HepG2 (cell line): ENCODE results near the gene TOM1L2. TPM values are rescaled to one million over a fixed set of nuclear protein-coding genes. Genes with fewer than 3 reads are reported as not detected.

Experiments used
- DR1 ChIP-seq: sonication (generic); formaldehyde crosslinking; IDR thresholded peaks from 2 replicates; pipeline ENCODE4 v1.8.0; 2021; ENCODE audit warnings: mild to moderate bottlenecking, missing genetic modification reagents, inconsistent platforms
- EZH2 ChIP-seq: conservative IDR thresholded peaks from 2 replicates; pipeline ENCODE4 v1.6.1; 2012; ENCODE audit warnings: mild to moderate bottlenecking, low read depth, low read length, moderate library complexity
- FOXC1 ChIP-seq: sonication (generic); formaldehyde crosslinking; IDR thresholded peaks from 2 replicates; pipeline ENCODE4 v1.8.0; 2022; ENCODE audit warnings: mild to moderate bottlenecking, missing genetic modification reagents, borderline replicate concordance
- GABPA ChIP-seq, 2 experiments: IDR thresholded peaks; 2 replicates each; pipeline ENCODE4 v1.6.1; 2011 to 2016; ENCODE audit warnings: low read depth in 2 of 2, low read length in 1 of 2, missing biosample characterization in 1 of 2, missing genetic modification characterization in 1 of 2
- KLF15 ChIP-seq: sonication (generic); formaldehyde crosslinking; IDR thresholded peaks from 2 replicates; pipeline ENCODE4 v1.8.1; 2023; ENCODE audit warnings: borderline replicate concordance, mild to moderate bottlenecking, inconsistent platforms, missing genetic modification reagents, mixed read lengths
- MAF1 ChIP-seq: sonication (generic); formaldehyde crosslinking; IDR thresholded peaks from 2 replicates; pipeline ENCODE4 v1.5.0; 2020; ENCODE audit warnings: missing genetic modification reagents, borderline replicate concordance
- MXD1 ChIP-seq: sonication (generic); formaldehyde crosslinking; IDR thresholded peaks from 2 replicates; pipeline ENCODE4 v1.4.0; 2020; ENCODE audit warnings: mild to moderate bottlenecking, missing genetic modification reagents
- NR3C1 ChIP-seq: sonication (generic); formaldehyde crosslinking; IDR thresholded peaks from 2 replicates; pipeline ENCODE4 v1.4.0; 2020; ENCODE audit warnings: missing genetic modification reagents
- ONECUT2 ChIP-seq: sonication (generic); formaldehyde crosslinking; IDR thresholded peaks from 2 replicates; pipeline ENCODE4 v1.4.0; 2020; ENCODE audit warnings: missing genetic modification reagents
- REL ChIP-seq: sonication (generic); formaldehyde crosslinking; conservative IDR thresholded peaks from 2 replicates; pipeline ENCODE4 v1.8.0; 2022; ENCODE audit warnings: mild to moderate bottlenecking, missing genetic modification reagents, moderate library complexity
- TEF ChIP-seq: sonication (generic); formaldehyde crosslinking; IDR thresholded peaks from 2 replicates; pipeline ENCODE4 v1.5.0; 2020; ENCODE audit warnings: missing genetic modification reagents
- ZNF251 ChIP-seq: sonication (generic); formaldehyde crosslinking; IDR thresholded peaks from 2 replicates; pipeline ENCODE4 v1.9.0; 2021; ENCODE audit warnings: mild to moderate bottlenecking, missing genetic modification reagents
- ZNF280B ChIP-seq: sonication (generic); formaldehyde crosslinking; IDR thresholded peaks from 2 replicates; pipeline ENCODE4 v1.5.0; 2020; ENCODE audit warnings: missing genetic modification reagents, mild to moderate bottlenecking, borderline replicate concordance
- ZNF296 ChIP-seq: sonication (generic); formaldehyde crosslinking; conservative IDR thresholded peaks from 2 replicates; pipeline ENCODE4 v1.5.0; 2020; ENCODE audit warnings: mild to moderate bottlenecking, missing genetic modification reagents
- ZNF496 ChIP-seq: sonication (generic); formaldehyde crosslinking; IDR thresholded peaks from 2 replicates; pipeline ENCODE4 v1.8.1; 2023; ENCODE audit warnings: mild to moderate bottlenecking, moderate library complexity, missing genetic modification reagents; ENCODE audit not compliant: insufficient replicate concordance
- ZNF782 ChIP-seq: sonication (generic); formaldehyde crosslinking; IDR thresholded peaks from 2 replicates; pipeline ENCODE4 v1.4.0; 2020; ENCODE audit warnings: missing genetic modification reagents, mild to moderate bottlenecking, borderline replicate concordance
- ZNF850 ChIP-seq: sonication (generic); formaldehyde crosslinking; conservative IDR thresholded peaks from 2 replicates; pipeline ENCODE4 v1.9.0; 2021; ENCODE audit warnings: mild to moderate bottlenecking, missing genetic modification reagents
- ZSCAN12 ChIP-seq: sonication (generic); formaldehyde crosslinking; IDR thresholded peaks from 2 replicates; pipeline ENCODE4 v1.9.0; 2021; ENCODE audit warnings: mild to moderate bottlenecking, missing genetic modification reagents
- polyA plus RNA-seq, 8 experiments: library from polyadenylated mRNA; depleted of rRNA in 3 of 8; stranded (reverse) in 7 of 8; unstranded in 1 of 8; fragments of >200 nt; fragmentation: Illumina TruSeq in 4 of 8; extraction: Trizol in 4 of 8; gene quantifications; 2 replicates each; pipeline versions ENCODE4 v1.2.1 to v1.2.3, GENCODE V29; 2011 to 2016; ENCODE audit warnings: low read depth in 4 of 8, missing spikeins in 1 of 8, mixed read lengths in 1 of 8; ENCODE audit not compliant: insufficient read depth in 1 of 8
- total RNA-seq, 5 experiments: library from RNA; depleted of rRNA; stranded (reverse); fragments of >200 nt; fragmentation: Illumina TruSeq; extraction: Trizol; gene quantifications; 2 replicates each; pipeline ENCODE4 v1.2.3, GENCODE V29; 2016; ENCODE audit warnings: low read depth in 1 of 5
- TF ChIP-seq, protein P1 (sequence below): IDR thresholded peaks from 2 replicates; pipeline ENCODE4 v1.6.1; 2016; ENCODE audit warnings: missing compliant biosample characterization, missing genetic modification reagents, borderline replicate concordance
- TF ChIP-seq, protein P2 (sequence below): sonication (generic); formaldehyde crosslinking; IDR thresholded peaks from 2 replicates; pipeline ENCODE4 v1.4.0; 2020; ENCODE audit warnings: missing genetic modification reagents, borderline replicate concordance

TOM1L2 gene
- total and polyA plus RNA-seq, 2 of the 13 experiments (the other 11 are each of a cell fraction or from before 2014, with no cell fraction given) = 4.7 to 7.4 TPM

DNA sequence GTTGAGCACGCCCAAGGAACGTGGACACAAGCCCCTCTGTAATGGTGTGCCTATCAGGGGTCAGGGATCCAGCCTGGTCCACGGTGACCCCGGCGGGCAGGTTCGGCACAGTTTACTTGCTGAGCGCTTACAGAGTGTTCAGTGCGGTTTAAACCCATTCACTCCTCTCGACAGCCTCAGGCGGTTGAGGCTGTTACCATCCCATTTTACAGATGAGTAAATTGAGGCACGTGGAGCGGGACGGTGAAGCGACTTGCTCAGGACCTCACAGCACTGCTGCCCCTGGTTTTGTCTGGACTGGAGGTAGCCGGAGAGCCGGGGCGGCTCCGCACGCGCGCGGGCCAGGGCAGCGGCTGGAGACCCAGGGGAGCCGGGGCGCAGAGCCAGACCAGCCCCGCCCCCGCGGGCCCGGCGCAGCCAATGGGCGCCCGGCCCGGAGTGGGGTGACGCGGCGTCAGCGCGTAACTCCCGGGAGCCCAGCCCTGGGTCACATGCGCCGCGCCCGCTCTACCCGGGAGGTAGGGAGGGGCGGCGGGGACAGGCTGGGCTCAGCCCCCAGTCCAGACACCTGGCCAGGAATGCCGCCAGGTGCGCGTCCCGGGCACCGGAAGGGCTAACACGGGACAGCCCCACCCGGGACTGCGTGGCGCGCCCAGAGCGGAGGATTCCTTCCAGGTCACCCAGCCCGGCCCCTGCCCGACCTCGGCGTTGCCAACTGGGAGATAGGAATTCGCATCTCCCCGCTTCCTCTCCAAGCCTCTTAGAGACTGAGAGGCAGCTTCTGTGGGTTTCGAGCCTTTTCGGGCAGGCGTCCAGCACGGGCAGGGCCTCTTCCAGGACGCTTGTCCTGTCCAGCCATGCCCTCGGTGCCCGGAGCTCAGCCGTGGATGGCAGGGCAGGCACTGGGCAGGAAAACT lies 132.2 kb downstream of the TOM1L2 start (continued):
- peak; percentile 91 for TF ChIP-seq MXD1 (CRISPR knock-in tag)
- TF ChIP-seq FOXC1 (CRISPR knock-in tag) = peak; percentile 79; the same call in 1 of the 2 replicates
- no peak for TF ChIP-seq ZNF782 (CRISPR knock-in tag)
- TF ChIP-seq EZH2 = no peak
- TF ChIP-seq DR1 = no peak
- no peak for TF ChIP-seq NR3C1
- TF ChIP-seq REL = peak; percentile 87
- TF ChIP-seq, protein P1, sequence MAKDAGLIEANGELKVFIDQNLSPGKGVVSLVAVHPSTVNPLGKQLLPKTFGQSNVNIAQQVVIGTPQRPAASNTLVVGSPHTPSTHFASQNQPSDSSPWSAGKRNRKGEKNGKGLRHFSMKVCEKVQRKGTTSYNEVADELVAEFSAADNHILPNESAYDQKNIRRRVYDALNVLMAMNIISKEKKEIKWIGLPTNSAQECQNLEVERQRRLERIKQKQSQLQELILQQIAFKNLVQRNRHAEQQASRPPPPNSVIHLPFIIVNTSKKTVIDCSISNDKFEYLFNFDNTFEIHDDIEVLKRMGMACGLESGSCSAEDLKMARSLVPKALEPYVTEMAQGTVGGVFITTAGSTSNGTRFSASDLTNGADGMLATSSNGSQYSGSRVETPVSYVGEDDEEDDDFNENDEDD (CRISPR knock-in tag) = peak; percentile 68
- TF ChIP-seq ZNF850 = no peak
- no peak for TF ChIP-seq ONECUT2 (CRISPR knock-in tag)
- TF ChIP-seq ZNF251 (CRISPR knock-in tag) = no peak
- TF ChIP-seq GABPA (IDR thresholded peaks at IDR 0.05; ENCODE audit: low read depth, low read length) = peak; percentile 71
- TF ChIP-seq GABPA (CRISPR knock-in tag; IDR thresholded peaks at IDR 0.05; ENCODE audit: low read depth) = peak; percentile 83
- TF ChIP-seq, protein P2, sequence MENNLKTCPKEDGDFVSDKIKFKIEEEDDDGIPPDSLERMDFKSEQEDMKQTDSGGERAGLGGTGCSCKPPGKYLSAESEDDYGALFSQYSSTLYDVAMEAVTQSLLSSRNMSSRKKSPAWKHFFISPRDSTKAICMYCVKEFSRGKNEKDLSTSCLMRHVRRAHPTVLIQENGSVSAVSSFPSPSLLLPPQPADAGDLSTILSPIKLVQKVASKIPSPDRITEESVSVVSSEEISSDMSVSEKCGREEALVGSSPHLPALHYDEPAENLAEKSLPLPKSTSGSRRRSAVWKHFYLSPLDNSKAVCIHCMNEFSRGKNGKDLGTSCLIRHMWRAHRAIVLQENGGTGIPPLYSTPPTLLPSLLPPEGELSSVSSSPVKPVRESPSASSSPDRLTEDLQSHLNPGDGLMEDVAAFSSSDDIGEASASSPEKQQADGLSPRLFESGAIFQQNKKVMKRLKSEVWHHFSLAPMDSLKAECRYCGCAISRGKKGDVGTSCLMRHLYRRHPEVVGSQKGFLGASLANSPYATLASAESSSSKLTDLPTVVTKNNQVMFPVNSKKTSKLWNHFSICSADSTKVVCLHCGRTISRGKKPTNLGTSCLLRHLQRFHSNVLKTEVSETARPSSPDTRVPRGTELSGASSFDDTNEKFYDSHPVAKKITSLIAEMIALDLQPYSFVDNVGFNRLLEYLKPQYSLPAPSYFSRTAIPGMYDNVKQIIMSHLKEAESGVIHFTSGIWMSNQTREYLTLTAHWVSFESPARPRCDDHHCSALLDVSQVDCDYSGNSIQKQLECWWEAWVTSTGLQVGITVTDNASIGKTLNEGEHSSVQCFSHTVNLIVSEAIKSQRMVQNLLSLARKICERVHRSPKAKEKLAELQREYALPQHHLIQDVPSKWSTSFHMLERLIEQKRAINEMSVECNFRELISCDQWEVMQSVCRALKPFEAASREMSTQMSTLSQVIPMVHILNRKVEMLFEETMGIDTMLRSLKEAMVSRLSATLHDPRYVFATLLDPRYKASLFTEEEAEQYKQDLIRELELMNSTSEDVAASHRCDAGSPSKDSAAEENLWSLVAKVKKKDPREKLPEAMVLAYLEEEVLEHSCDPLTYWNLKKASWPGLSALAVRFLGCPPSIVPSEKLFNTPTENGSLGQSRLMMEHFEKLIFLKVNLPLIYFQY (CRISPR knock-in tag) = peak; percentile 92; the same call in 1 of the 2 replicates
- no peak for TF ChIP-seq ZNF496 (CRISPR knock-in tag)
- no peak for TF ChIP-seq MAF1
- TF ChIP-seq TEF (CRISPR knock-in tag) = no peak
- TF ChIP-seq ZNF280B = peak; percentile 1; the same call in 1 of the 2 replicates
- TF ChIP-seq KLF15 (CRISPR knock-in tag) = no peak; the same call in 1 of the 2 replicates
- TF ChIP-seq ZNF296 (CRISPR knock-in tag) = peak; percentile 25; the same call in 1 of the 2 replicates
- 0 out of 2 replicates have a peak, but pooled peaks have one; percentile 20 for TF ChIP-seq ZSCAN12 (CRISPR knock-in tag)
